Peyer's patch (tissue), 4 donors: ENCODE results near the gene PDE4D. TPM values are rescaled to one million over a fixed set of nuclear protein-coding genes. Genes with fewer than 3 reads are reported as not detected.

ENCODE experiments used
- DNase-seq, 3 donors: peaks; one replicate each; pipeline ENCODE4 v3.0.0-alpha.2; 2017 to 2019
- H3K27ac ChIP-seq, 4 donors: fragments of 200-600 bp; sonication (generic); one replicate each; pipeline ENCODE4 v1.5.1; 2016 to 2019
- H3K27me3 ChIP-seq, 2 donors: fragments of 200-600 bp; sonication (generic); one replicate each; pipeline ENCODE4 v1.5.1; 2019
- H3K36me3 ChIP-seq, 3 donors: fragments of 200-600 bp; sonication (generic); one replicate each; pipeline ENCODE4 v1.5.1; 2016 to 2019
- H3K4me1 ChIP-seq, 4 donors: fragments of 200-600 bp; sonication (generic); one replicate each; pipeline ENCODE4 v1.5.1; 2016 to 2019
- H3K4me3 ChIP-seq, 4 donors: fragments of 200-600 bp; sonication (generic); 1 replicate in 3 of 4; 2 replicates in 1 of 4; pipeline ENCODE4 v1.5.1; 2016 to 2019; ENCODE audit warnings: mild to moderate bottlenecking in 1 of 4
- H3K9me3 ChIP-seq, 4 donors: fragments of 200-600 bp; sonication (generic); one replicate each; pipeline ENCODE4 v1.5.1; 2016 to 2019; ENCODE audit warnings: mild to moderate bottlenecking in 1 of 4
- POLR2A ChIP-seq, 2 donors: fragments of 450-650 bp; IDR thresholded peaks; one replicate each; pipeline ENCODE4 v1.5.1; 2017; ENCODE audit warnings: antibody characterized with exemption in 2 of 2, mild to moderate bottlenecking in 2 of 2, moderate library complexity in 2 of 2
- total RNA-seq, 4 donors: library from RNA; depleted of rRNA; stranded (reverse); fragments of >200 nt; gene quantifications; one replicate each; pipeline ENCODE4 v1.1.0, GENCODE V29; 2016
- TF ChIP-seq, protein P1 (sequence below), 6 experiments: fragments of 450-650 bp in 4 of 6; fragments of 200-600 bp in 2 of 6; sonication (generic) in 1 of 6; IDR thresholded peaks; one replicate each; pipeline ENCODE4 v1.5.1; 2017 to 2019; ENCODE audit warnings: antibody characterized with exemption in 6 of 6, mild to moderate bottlenecking in 3 of 6, moderate library complexity in 1 of 6

The PDE4D gene
- total RNA-seq, 4 donors from 2014 or later: 19.8 to 89.1 (median 43.9) TPM

- no peaks in the 10 kb centered on the region for H3K9me3 ChIP-seq
- H3K4me3 ChIP-seq: no peak overlapping the region
- DNase-seq: no peak
- H3K4me1 ChIP-seq: no peaks in the 10 kb centered on the region
- no peaks in the 10 kb centered on the region for H3K27me3 ChIP-seq
- TF ChIP-seq, protein P1, sequence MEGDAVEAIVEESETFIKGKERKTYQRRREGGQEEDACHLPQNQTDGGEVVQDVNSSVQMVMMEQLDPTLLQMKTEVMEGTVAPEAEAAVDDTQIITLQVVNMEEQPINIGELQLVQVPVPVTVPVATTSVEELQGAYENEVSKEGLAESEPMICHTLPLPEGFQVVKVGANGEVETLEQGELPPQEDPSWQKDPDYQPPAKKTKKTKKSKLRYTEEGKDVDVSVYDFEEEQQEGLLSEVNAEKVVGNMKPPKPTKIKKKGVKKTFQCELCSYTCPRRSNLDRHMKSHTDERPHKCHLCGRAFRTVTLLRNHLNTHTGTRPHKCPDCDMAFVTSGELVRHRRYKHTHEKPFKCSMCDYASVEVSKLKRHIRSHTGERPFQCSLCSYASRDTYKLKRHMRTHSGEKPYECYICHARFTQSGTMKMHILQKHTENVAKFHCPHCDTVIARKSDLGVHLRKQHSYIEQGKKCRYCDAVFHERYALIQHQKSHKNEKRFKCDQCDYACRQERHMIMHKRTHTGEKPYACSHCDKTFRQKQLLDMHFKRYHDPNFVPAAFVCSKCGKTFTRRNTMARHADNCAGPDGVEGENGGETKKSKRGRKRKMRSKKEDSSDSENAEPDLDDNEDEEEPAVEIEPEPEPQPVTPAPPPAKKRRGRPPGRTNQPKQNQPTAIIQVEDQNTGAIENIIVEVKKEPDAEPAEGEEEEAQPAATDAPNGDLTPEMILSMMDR (IDR thresholded peaks at IDR 0.05): no peak
- TF ChIP-seq POLR2A (IDR thresholded peaks at IDR 0.05): no peak
- peaks cover 0 to 50% (median 3%) of the 10 kb centered on the region in 3 donors for H3K36me3 ChIP-seq
- H3K27ac ChIP-seq: no peak overlapping the region
These were observed 921.2 kb downstream of the PDE4D start for GRCh38 chr5:58972301-58972700.

DNA sequence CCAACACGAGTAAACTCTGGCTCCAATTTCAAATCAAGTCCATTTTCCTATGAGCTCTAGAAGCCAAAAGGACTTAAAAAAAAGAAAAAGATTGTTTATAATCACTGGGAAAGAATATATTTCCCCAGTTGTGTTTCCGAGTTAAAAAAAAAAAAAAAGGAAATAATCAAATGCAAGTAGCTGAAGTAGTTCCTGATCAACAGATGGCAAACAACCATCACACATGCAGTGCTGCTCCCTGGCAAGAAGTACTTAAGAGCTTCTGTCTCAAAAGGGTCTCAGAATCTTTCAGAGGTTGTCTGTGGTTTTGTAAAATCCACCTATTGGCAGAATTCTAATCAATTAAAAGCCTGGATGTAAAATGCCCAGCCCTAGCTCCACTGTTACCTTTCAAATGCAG, 922.8 kb downstream of the PDE4D start:
- DNase-seq: no peak
- no peak for TF ChIP-seq POLR2A (IDR thresholded peaks at IDR 0.05)
- TF ChIP-seq, protein P1 (IDR thresholded peaks at IDR 0.05): no peak
- Histone ChIP-seq H3K36me3 (peaks cover 0 to 34% (median 3%) of the 10 kb centered on the region in 3 donors), H3K27me3 (no peaks in the 10 kb centered on the region), H3K4me3 (no peak overlapping the region), H3K4me1 (no peaks in the 10 kb centered on the region), H3K27ac (no peak overlapping the region), H3K9me3 (no peaks in the 10 kb centered on the region)

DNA sequence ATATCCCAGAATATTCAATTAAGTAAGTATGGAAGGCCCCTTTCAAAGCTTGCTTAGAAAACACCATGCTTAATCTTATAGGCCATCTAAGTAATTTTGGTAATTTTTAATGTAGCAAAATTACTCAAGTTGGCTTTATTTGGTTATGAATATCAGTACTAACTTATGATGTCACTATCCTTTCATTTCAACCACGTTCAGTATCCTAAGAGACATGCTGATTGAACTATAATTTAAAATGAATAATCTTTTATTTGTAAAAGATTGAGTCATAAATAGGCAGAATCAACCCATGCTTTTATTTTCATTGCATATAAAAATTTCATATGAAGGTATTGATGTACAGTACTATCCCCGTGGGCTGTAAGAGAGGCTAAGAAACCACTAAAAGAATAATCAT, 923.7 kb downstream of the PDE4D start:
- Histone ChIP-seq H3K27me3 (no peaks in the 10 kb centered on the region), H3K36me3 (peaks cover 0 to 25% (median 0%) of the 10 kb centered on the region in 3 donors), H3K4me1 (no peaks in the 10 kb centered on the region), H3K9me3 (no peaks in the 10 kb centered on the region), H3K27ac (no peak overlapping the region), H3K4me3 (no peak overlapping the region)
- TF ChIP-seq, protein P1 (IDR thresholded peaks at IDR 0.05): no peak
- no peak for TF ChIP-seq POLR2A (IDR thresholded peaks at IDR 0.05)
- no peak for DNase-seq

DNA sequence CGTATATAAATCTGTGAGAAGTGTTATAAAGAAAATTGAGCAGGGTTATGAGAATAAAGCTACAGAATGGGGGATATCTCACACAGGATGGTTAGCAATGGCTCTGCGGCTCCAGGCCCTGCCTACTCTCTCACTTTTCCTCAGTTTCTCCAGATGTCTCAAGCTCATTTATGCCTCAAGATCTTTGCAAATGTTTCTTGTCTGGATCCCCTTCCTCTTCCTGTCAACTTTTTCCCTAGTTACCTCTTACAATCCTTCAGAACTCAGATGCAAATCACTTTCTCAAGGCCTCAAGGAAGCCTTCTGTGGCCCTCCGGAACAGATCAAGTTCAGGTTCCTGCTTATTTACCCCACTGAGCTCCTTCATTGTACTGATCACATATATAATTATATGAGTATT, 924.3 kb downstream of the PDE4D start:
- no peak for TF ChIP-seq POLR2A (IDR thresholded peaks at IDR 0.05)
- TF ChIP-seq, protein P1 (IDR thresholded peaks at IDR 0.05): no peak

GRCh38 chr5:58968350-58968749, 925.2 kb downstream of the PDE4D start:
- Histone ChIP-seq H3K4me1 (no peaks in the 10 kb centered on the region), H3K27me3 (no peaks in the 10 kb centered on the region), H3K4me3 (no peak overlapping the region), H3K36me3 (peaks cover 0 to 10% (median 0%) of the 10 kb centered on the region in 3 donors), H3K9me3 (no peaks in the 10 kb centered on the region), H3K27ac (no peak overlapping the region)
- TF ChIP-seq POLR2A (IDR thresholded peaks at IDR 0.05): no peak
- TF ChIP-seq, protein P1 (IDR thresholded peaks at IDR 0.05): no peak
- no peak for DNase-seq

More for the DNA sequence above, 924.3 kb downstream of the PDE4D start:
- Histone ChIP-seq H3K4me3 (no peak overlapping the region), H3K4me1 (no peaks in the 10 kb centered on the region), H3K36me3 (peaks cover 0 to 19% (median 0%) of the 10 kb centered on the region in 3 donors), H3K27me3 (no peaks in the 10 kb centered on the region), H3K27ac (no peak overlapping the region), H3K9me3 (no peaks in the 10 kb centered on the region)
- no peak for DNase-seq
